Hepatocyte (in vitro differentiated cells): ENCODE measurements around the gene FMO1. TPM values are rescaled to one million over a fixed set of nuclear protein-coding genes. Genes with fewer than 3 reads are reported as not detected.

ENCODE experiments used
- DNase-seq: peaks from one replicate; pipeline ENCODE4 v3.0.0-alpha.2; 2016; ENCODE audit warnings: low spot score
- H2AFZ ChIP-seq: fragments of 200-600 bp; sonication (generic); 2 replicates; pipeline ENCODE4 v1.6.0; 2016; ENCODE audit warnings: antibody characterized with exemption, mild to moderate bottlenecking
- H3K27ac ChIP-seq: fragments of 200-600 bp; sonication (generic); 2 replicates; pipeline ENCODE4 v1.5.1; 2016; ENCODE audit warnings: mild to moderate bottlenecking
- H3K27me3 ChIP-seq: fragments of 200-600 bp; sonication (generic); 2 replicates; pipeline ENCODE4 v1.6.1; 2016
- H3K36me3 ChIP-seq: fragments of 200-600 bp; sonication (generic); replicated peaks from 2 replicates; pipeline ENCODE4 v1.5.1; 2016; ENCODE audit warnings: low read depth; ENCODE audit not compliant: insufficient read depth
- H3K4me1 ChIP-seq: fragments of 200-600 bp; sonication (generic); 2 replicates; pipeline ENCODE4 v1.5.1; 2016; ENCODE audit warnings: mild to moderate bottlenecking, moderate library complexity; ENCODE audit not compliant: insufficient read depth
- H3K4me2 ChIP-seq: fragments of 200-600 bp; sonication (generic); 2 replicates; pipeline ENCODE4 v1.6.0; 2016
- H3K4me3 ChIP-seq: fragments of 200-600 bp; sonication (generic); 2 replicates; pipeline ENCODE4 v1.5.1; 2016; ENCODE audit warnings: mild to moderate bottlenecking
- H3K79me2 ChIP-seq: fragments of 200-600 bp; sonication (generic); 2 replicates; pipeline ENCODE4 v1.6.0; 2017; ENCODE audit warnings: mild to moderate bottlenecking
- H3K9me2 ChIP-seq: fragments of 200-600 bp; sonication (generic); replicated peaks from 2 replicates; pipeline ENCODE4 v1.6.0; 2017; ENCODE audit warnings: mild to moderate bottlenecking; ENCODE audit not compliant: insufficient read depth
- H3K9me3 ChIP-seq: fragments of 200-600 bp; sonication (generic); 2 replicates; pipeline ENCODE4 v1.5.1; 2016; ENCODE audit warnings: low read depth, mild to moderate bottlenecking
- H4K20me1 ChIP-seq: fragments of 200-600 bp; sonication (generic); 2 replicates; pipeline ENCODE4 v1.6.0; 2016; ENCODE audit warnings: mild to moderate bottlenecking; ENCODE audit not compliant: insufficient read depth, poor library complexity, severe bottlenecking
- CTCF ChIP-seq: fragments of 200-600 bp; sonication (generic); IDR thresholded peaks from 2 replicates; pipeline ENCODE4 v1.5.1; 2016; ENCODE audit warnings: antibody characterized with exemption, mild to moderate bottlenecking; ENCODE audit not compliant: poor library complexity
- EZH2 ChIP-seq: fragments of 200-600 bp; sonication (generic); IDR thresholded peaks from 2 replicates; pipeline ENCODE4 v1.6.1; 2016; ENCODE audit warnings: antibody characterized with exemption, mild to moderate bottlenecking, borderline replicate concordance
- EZH2phosphoT487 ChIP-seq: fragments of 200-600 bp; sonication (generic); IDR thresholded peaks from one replicate; pipeline ENCODE4 v1.6.1; 2018; ENCODE audit warnings: antibody characterized with exemption, mild to moderate bottlenecking, low read depth, moderate library complexity; ENCODE audit not compliant: unreplicated experiment, severe bottlenecking
- WGBS: methylation state at CpG from one replicate; pipeline ENCODE4 v1.1.6; 2016; ENCODE audit warnings: low lambda C conversion rate; ENCODE audit errors: missing lambda C conversion rate; 5-methylcytosine and 5-hydroxymethylcytosine counted together
- polyA plus RNA-seq: library from polyadenylated mRNA; unstranded; fragments of >200 nt; fragmentation: Nextera tagmentation; extraction: Ambion mirVana; gene quantifications from 2 replicates; pipeline ENCODE4 v1.2.1, GENCODE V29; 2016
- total RNA-seq: library from RNA; depleted of rRNA; stranded (reverse); fragments of >200 nt; gene quantifications from 2 replicates; pipeline ENCODE4 v1.2.3, GENCODE V29; 2014

The FMO1 gene
- total and polyA plus RNA-seq, 2 experiments from 2014 or later, result 51.2 to 79.6 TPM

DNA sequence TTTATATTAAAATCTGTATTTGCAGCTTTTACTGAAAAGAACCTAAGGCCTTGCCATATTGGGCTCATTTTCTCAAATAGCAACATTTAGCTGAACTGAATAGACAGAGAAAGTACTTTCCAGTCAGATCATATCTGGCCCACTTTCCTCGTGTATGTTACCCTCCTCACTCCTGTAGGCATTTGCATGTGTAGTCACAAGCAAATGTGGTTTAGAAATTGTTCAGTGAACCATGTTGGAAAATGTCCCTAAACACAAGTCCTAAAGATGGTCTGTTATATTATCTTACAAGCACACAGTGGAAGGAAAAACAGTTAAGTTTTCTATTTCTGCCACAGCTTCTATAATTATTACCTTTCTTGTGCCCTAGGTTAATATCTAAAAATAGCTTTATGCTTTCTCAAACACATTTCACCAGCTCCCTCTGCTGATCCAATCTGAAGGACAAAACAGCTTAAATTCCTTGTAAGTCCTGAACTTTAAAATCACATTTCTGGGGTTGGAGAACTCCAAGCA lies 65.1 kb downstream of the FMO1 start:
- Histone ChIP-seq H2AFZ (peak overlapping the region; percentile 15), H3K9me2 (no peaks in the 10 kb centered on the region), H3K36me3 (no peaks in the 10 kb centered on the region), H3K4me3 (no peak overlapping the region), H3K27ac (peak overlapping the region; percentile 63), H3K27me3 (no peaks in the 10 kb centered on the region), H3K4me1 (no peaks in the 10 kb centered on the region), H3K9me3 (no peaks in the 10 kb centered on the region), H4K20me1 (no peaks in the 10 kb centered on the region), H3K4me2 (peak overlapping the region; percentile 55), H3K79me2 (no peaks in the 10 kb centered on the region)
- no peak for TF ChIP-seq EZH2phosphoT487
- no peak for TF ChIP-seq CTCF
- no peak for TF ChIP-seq EZH2
- no peak for DNase-seq
- 48% methylated on average over 1 of the region's 1 CpG for WGBS

DNA sequence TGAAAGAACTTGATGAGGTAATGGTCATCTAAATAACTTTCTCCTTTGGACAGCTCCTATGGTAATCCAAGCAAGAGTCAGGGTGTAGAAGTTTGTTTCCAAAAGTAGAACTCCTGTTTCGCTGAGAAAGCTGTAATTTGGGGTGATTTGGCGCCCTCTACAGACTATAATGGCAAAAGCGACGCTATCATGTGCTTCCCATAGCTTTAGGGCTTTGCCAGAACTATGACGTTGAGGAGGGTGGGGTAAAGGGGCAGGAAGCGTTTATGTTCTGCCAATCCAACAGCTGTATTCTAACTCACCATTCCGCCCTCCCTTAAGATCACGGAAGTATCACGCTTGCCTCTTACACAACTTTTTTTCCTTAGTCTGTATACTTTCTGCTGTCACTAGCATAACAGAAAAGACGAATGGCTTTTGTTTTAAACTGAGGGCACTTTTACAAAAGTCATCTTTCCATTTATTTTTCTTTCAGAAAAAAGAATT lies 65.6 kb downstream of the FMO1 start, which contains the start of gene FMO4:
Gene FMO4 (plus strand): TSS at position 349 of the 486 bp plus-strand sequence. CDS start 5,643 bp downstream, outside the sequence.
- no peaks in the 10 kb centered on the region for H3K4me1 ChIP-seq
- no peaks in the 10 kb centered on the region for H3K79me2 ChIP-seq
- H3K9me3 ChIP-seq, result no peaks in the 10 kb centered on the region
- TF ChIP-seq CTCF (peak; percentile 92), EZH2 (no peak), EZH2phosphoT487 (no peak)
- H3K9me2 ChIP-seq, result no peaks in the 10 kb centered on the region
- H4K20me1 ChIP-seq, result no peaks in the 10 kb centered on the region
- H3K27me3 ChIP-seq, result no peaks in the 10 kb centered on the region
- H3K36me3 ChIP-seq, result no peaks in the 10 kb centered on the region
- peak within 1 kb of the TSS; percentile 22 for H3K4me3 ChIP-seq
- peak within 1 kb of the TSS; percentile 18 for H2AFZ ChIP-seq
- H3K27ac ChIP-seq, result peak within 1 kb of the TSS; percentile 79
- DNase-seq, result peak; percentile 97
- 2% methylated on average over 10 of the region's 10 CpGs for WGBS
- H3K4me2 ChIP-seq, result peak within 1 kb of the TSS; percentile 70

DNA sequence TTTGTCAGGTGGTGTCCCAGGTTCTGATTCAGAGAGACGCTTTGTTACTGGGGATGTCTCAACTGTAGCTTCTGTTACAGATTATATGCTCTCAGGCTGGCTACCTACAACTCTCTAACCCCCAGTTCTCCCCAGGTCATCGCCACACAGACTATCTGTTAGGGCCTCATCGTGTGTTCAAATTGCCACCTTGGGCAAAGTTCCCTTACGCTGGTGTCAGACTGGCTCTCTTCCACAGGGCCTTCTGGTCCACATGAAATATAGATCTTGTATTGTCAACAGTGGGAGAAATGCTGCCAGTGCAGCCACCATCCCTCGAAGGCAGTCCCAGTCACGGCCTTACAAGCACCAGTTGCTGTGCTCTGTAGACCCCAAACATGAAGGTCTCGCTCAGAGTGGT lies 81.0 kb downstream of the FMO1 start:
- H3K27ac ChIP-seq, result no peak overlapping the region
- no peaks in the 10 kb centered on the region for H3K9me2 ChIP-seq
- no peaks in the 10 kb centered on the region for H4K20me1 ChIP-seq
- no peak overlapping the region for H2AFZ ChIP-seq
- H3K9me3 ChIP-seq, result no peaks in the 10 kb centered on the region
- no peaks in the 10 kb centered on the region for H3K36me3 ChIP-seq
- no peak overlapping the region for H3K4me2 ChIP-seq
- WGBS, result 84% methylated on average over 7 of the region's 7 CpGs
- TF ChIP-seq CTCF (no peak), EZH2 (no peak), EZH2phosphoT487 (no peak)
- no peak overlapping the region for H3K4me3 ChIP-seq
- no peaks in the 10 kb centered on the region for H3K4me1 ChIP-seq
- H3K27me3 ChIP-seq, result no peaks in the 10 kb centered on the region
- no peak for DNase-seq
- no peaks in the 10 kb centered on the region for H3K79me2 ChIP-seq
